ENCODE data around the gene CPB2.

The CPB2 gene

GRCh38 chr13:46097015-46097414, 7.8 kb downstream of the CPB2 start:
- no peak overlapping the region for H3K4me3 ChIP-seq (ENCODE audit: low read length)
- no peak for DNase-seq (ENCODE audit: low read depth)
- no peak for TF ChIP-seq CTCF (conservative IDR thresholded peaks at IDR 0.05; ENCODE audit: low read length)

GRCh38 chr13:46094478-46094877, 10.4 kb downstream of the CPB2 start:
- no peak for TF ChIP-seq CTCF (conservative IDR thresholded peaks at IDR 0.05; ENCODE audit: low read length)
- no peak overlapping the region for H3K4me3 ChIP-seq (ENCODE audit: low read length)
- DNase-seq (ENCODE audit: low read depth): no peak

- no peak overlapping the region for H3K4me3 ChIP-seq (ENCODE audit: low read length)
- TF ChIP-seq CTCF (conservative IDR thresholded peaks at IDR 0.05; ENCODE audit: low read length): no peak
- no peak for DNase-seq (ENCODE audit: low read depth)
These were observed 15.8 kb downstream of the CPB2 start for GRCh38 chr13:46088821-46089562.

GRCh38 chr13:46087481-46087880, 17.4 kb downstream of the CPB2 start:
- DNase-seq (ENCODE audit: low read depth): no peak
- TF ChIP-seq CTCF (conservative IDR thresholded peaks at IDR 0.05; ENCODE audit: low read length): no peak
- no peak overlapping the region for H3K4me3 ChIP-seq (ENCODE audit: low read length)

GRCh38 chr13:46086985-46087384, 17.8 kb downstream of the CPB2 start:
- DNase-seq (ENCODE audit: low read depth): no peak
- TF ChIP-seq CTCF (conservative IDR thresholded peaks at IDR 0.05; ENCODE audit: low read length): no peak
- no peak overlapping the region for H3K4me3 ChIP-seq (ENCODE audit: low read length)

GRCh38 chr13:46086421-46086922, 18.4 kb downstream of the CPB2 start:
- no peak for TF ChIP-seq CTCF (conservative IDR thresholded peaks at IDR 0.05; ENCODE audit: low read length)
- H3K4me3 ChIP-seq (ENCODE audit: low read length): no peak overlapping the region
- DNase-seq (ENCODE audit: low read depth): no peak

GRCh38 chr13:46085737-46086136, 19.1 kb downstream of the CPB2 start:
- no peak for TF ChIP-seq CTCF (conservative IDR thresholded peaks at IDR 0.05; ENCODE audit: low read length)
- DNase-seq (ENCODE audit: low read depth): no peak
- no peak overlapping the region for H3K4me3 ChIP-seq (ENCODE audit: low read length)

Data from AG10803 (cell line).